Measurements from ENCODE around the gene NAALADL2.

GRCh38 chr3:175107231-175107630, 248.1 kb downstream of the NAALADL2 start:
- TF ChIP-seq POLR2AphosphoS5 (IDR thresholded peaks at IDR 0.05; ENCODE audit: low read depth, low read length) = no peak
- TF ChIP-seq CTCF (IDR thresholded peaks at IDR 0.05) = no peak
- no peak for TF ChIP-seq SIN3A (IDR thresholded peaks at IDR 0.05; ENCODE audit: borderline replicate concordance, insufficient read depth, low read depth, low read length)
- TF ChIP-seq TCF7L2 (IDR thresholded peaks at IDR 0.05; ENCODE audit: low read depth, low read length) = no peak
